Spleen (tissue), 7 donors: Measurements from ENCODE around the gene MIR17HG.

Experiments
- CTCF ChIP-seq, 11 experiments: fragments of 200-600 bp in 7 of 11; fragments of 450-650 bp in 4 of 11; sonication (generic) in 4 of 11; IDR thresholded peaks in 8 of 11; conservative IDR thresholded peaks in 3 of 11; 1 replicate in 7 of 11; 2 replicates in 4 of 11; pipeline versions ENCODE4 v1.4.0 to v1.8.0; 2016 to 2021; ENCODE audit warnings: antibody characterized with exemption in 11 of 11, inconsistent platforms in 4 of 11, mild to moderate bottlenecking in 1 of 11
- POLR2A ChIP-seq, 3 donors: fragments of 450-650 bp; IDR thresholded peaks; one replicate each; pipeline ENCODE4 v1.5.1; 2017; ENCODE audit warnings: antibody characterized with exemption in 3 of 3, mild to moderate bottlenecking in 1 of 3
- POLR2AphosphoS5 ChIP-seq, 3 donors: sonication (generic); formaldehyde crosslinking; IDR thresholded peaks; one replicate each; pipeline ENCODE4 v1.5.1; 2017; ENCODE audit warnings: antibody characterized with exemption in 3 of 3
- donor health status: DM: no; HTN: no; CAD: no; lungs with moderate emphysema.
- donor health status: DM: no; HTN: no; CAD: no.
- donor health status: DM: no; HTN: no; CAD: no.

- TF ChIP-seq CTCF (IDR thresholded peaks at IDR 0.05 in 8 of 11, conservative IDR thresholded peaks at IDR 0.05 in 3 of 11) (no peak), POLR2AphosphoS5 (IDR thresholded peaks at IDR 0.05) (no peak), POLR2A (IDR thresholded peaks at IDR 0.05) (no peak)
Observed at GRCh38 chr13:91370501-91370900, 23.0 kb downstream of the MIR17HG start.
